Mucosa of rectum (tissue), 2 donors: ENCODE measurements around the gene SMAP1.

Experiments
- H3K27ac ChIP-seq, 2 donors: one replicate each; pipeline ENCODE4 v1.7.0; 2013; ENCODE audit warnings: inconsistent platforms in 2 of 2, low read depth in 2 of 2, low read length in 2 of 2
- H3K27me3 ChIP-seq, 2 donors: one replicate each; pipeline ENCODE4 v1.7.0; 2013; ENCODE audit warnings: low read length in 2 of 2; ENCODE audit not compliant: control insufficient read depth in 2 of 2, insufficient read depth in 2 of 2
- H3K36me3 ChIP-seq, 2 donors: one replicate each; pipeline ENCODE4 v1.7.0; 2013; ENCODE audit warnings: low read length in 2 of 2; ENCODE audit not compliant: control insufficient read depth in 2 of 2, insufficient read depth in 2 of 2
- H3K4me1 ChIP-seq, 2 donors: one replicate each; pipeline ENCODE4 v1.7.0; 2013; ENCODE audit warnings: low read length in 2 of 2, mild to moderate bottlenecking in 1 of 2; ENCODE audit not compliant: control insufficient read depth in 2 of 2, insufficient read depth in 2 of 2
- H3K4me3 ChIP-seq, 2 donors: one replicate each; pipeline ENCODE4 v1.7.0; 2013; ENCODE audit warnings: low read length in 2 of 2
- H3K9ac ChIP-seq, 2 donors: one replicate each; pipeline ENCODE4 v1.7.0; 2013; ENCODE audit warnings: low read length in 2 of 2, low read depth in 1 of 2, mild to moderate bottlenecking in 1 of 2
- H3K9me3 ChIP-seq, 2 donors: one replicate each; pipeline ENCODE4 v1.7.0; 2013; ENCODE audit warnings: low read length in 2 of 2; ENCODE audit not compliant: control insufficient read depth in 2 of 2
- donor health status: healthy.
- donor health status: Normal muscosa, but diverticular disease.

The SMAP1 gene

DNA sequence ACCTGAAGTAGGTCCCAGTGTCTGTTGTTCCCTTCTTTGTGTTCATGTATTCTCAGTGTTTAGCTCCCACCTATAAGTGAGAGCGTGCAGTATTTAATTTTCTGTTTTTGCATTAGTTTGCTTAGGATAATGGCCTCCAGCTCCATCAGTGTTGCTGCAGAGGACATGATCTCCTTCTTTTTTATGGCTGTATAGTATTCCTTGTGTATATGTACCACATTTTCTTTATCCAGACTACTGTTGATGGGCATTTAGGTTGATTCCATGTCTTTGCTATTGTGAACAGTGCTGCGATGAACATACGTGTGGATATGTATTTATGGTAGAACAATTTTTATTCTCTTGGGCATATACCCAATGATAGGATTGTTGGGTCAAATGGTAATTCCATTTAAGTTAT is 163.7 kb downstream of the SMAP1 start:
- H3K4me1 ChIP-seq = no peaks in the 10 kb centered on the region
- no peak overlapping the region for H3K27ac ChIP-seq
- no peak overlapping the region for H3K9ac ChIP-seq
- no peak overlapping the region for H3K4me3 ChIP-seq
- no peaks in the 10 kb centered on the region for H3K27me3 ChIP-seq
- H3K9me3 ChIP-seq = no peaks in the 10 kb centered on the region
- no peaks in the 10 kb centered on the region for H3K36me3 ChIP-seq

DNA sequence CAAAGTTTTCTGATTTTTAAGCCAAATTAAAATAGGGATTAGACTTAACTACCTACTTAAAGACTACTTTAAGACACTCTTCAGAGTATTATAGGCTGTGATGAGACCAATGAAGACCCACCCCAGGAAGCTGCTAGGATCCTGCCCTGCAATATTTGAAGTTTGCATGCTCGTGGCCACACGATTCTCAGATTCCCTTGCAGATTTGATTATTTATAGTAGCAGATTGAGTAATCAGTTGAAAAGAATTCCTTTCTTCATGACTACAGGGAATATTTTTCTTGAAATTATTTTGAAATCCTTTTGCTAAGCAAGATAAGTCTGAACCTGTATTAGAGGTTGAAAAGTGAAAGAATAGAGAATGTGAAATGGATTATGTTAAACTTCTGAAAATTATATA is 166.8 kb downstream of the SMAP1 start:
- H3K9ac ChIP-seq = no peak overlapping the region
- no peaks in the 10 kb centered on the region for H3K27me3 ChIP-seq
- no peak overlapping the region for H3K27ac ChIP-seq
- no peaks in the 10 kb centered on the region for H3K9me3 ChIP-seq
- no peaks in the 10 kb centered on the region for H3K4me1 ChIP-seq
- no peaks in the 10 kb centered on the region for H3K36me3 ChIP-seq
- H3K4me3 ChIP-seq = no peak overlapping the region

GRCh38 chr6:70838907-70839285 is 171.2 kb downstream of the SMAP1 start:
- Histone ChIP-seq H3K27ac (no peak overlapping the region), H3K4me1 (no peaks in the 10 kb centered on the region)

GRCh38 chr6:70839286-70840266 is 171.9 kb downstream of the SMAP1 start:
- no peaks in the 10 kb centered on the region for H3K36me3 ChIP-seq
- no peak overlapping the region for H3K4me3 ChIP-seq
- H3K27ac ChIP-seq = no peak overlapping the region
- no peaks in the 10 kb centered on the region for H3K27me3 ChIP-seq
- H3K9ac ChIP-seq = no peak overlapping the region
- H3K9me3 ChIP-seq = no peaks in the 10 kb centered on the region
- no peaks in the 10 kb centered on the region for H3K4me1 ChIP-seq

More at GRCh38 chr6:70838907-70839285, 171.2 kb downstream of the SMAP1 start:
- no peak overlapping the region for H3K9ac ChIP-seq
- no peaks in the 10 kb centered on the region for H3K27me3 ChIP-seq
- H3K36me3 ChIP-seq = no peaks in the 10 kb centered on the region
- no peaks in the 10 kb centered on the region for H3K9me3 ChIP-seq
- H3K4me3 ChIP-seq = no peak overlapping the region

DNA sequence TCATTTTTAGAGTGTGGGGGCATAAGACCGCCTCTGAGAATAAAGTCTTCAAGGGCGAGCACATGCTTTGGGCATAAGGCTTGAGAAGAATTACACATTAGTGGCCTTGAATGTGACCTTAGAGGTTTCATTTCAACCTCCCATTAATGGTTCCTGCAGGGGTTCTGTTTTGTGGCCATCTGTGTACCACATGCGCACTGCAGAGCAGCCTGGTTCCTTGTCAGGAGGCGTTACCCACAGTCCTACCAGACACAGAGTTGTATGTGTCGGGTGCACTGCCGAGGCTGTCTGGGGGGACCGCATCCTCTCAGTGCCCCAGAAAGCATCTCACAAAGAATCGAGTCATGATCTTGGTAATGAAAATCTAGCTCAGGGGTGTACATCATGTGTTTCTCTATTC is 173.4 kb downstream of the SMAP1 start:
- no peak overlapping the region for H3K27ac ChIP-seq
- H3K36me3 ChIP-seq = no peaks in the 10 kb centered on the region
- no peaks in the 10 kb centered on the region for H3K27me3 ChIP-seq

GRCh38 chr6:70842541-70842940 is 174.9 kb downstream of the SMAP1 start:
- Histone ChIP-seq H3K9ac (no peak overlapping the region), H3K9me3 (no peaks in the 10 kb centered on the region), H3K4me1 (no peaks in the 10 kb centered on the region), H3K36me3 (peaks cover 3% of the 10 kb centered on the region in 2 donors), H3K27me3 (no peaks in the 10 kb centered on the region), H3K27ac (no peak overlapping the region), H3K4me3 (no peak overlapping the region)

More for the DNA sequence above, 173.4 kb downstream of the SMAP1 start:
- Histone ChIP-seq H3K9ac (no peak overlapping the region), H3K4me1 (no peaks in the 10 kb centered on the region), H3K4me3 (no peak overlapping the region), H3K9me3 (no peaks in the 10 kb centered on the region)

DNA sequence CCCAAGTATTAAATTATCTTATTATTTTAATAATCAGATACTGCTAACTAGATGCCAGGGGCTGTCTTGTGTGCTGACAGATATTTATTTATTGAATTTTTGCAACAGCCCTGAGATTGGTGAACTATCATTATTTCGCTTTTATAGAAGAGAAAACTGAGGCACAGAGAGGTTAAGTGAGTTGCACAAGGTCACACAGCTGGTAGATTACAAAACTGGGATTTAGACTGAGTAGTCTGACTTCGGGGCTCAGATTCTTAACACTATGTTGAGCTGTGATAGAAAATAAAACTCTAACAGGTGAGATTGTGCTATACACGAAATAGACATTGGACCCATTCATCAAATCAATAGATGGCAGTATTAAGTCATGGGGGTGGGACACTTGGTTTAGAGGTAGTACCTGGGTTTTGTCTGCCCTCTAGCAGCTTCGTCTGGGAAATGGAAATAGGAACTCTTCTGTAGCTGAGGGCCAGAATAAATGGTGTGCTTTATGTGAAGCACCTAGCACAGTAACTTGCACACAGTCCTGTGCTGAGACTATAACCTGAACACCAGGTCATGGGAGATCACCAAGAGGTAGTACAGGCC is 175.7 kb downstream of the SMAP1 start:
- Histone ChIP-seq H3K9ac (no peak overlapping the region), H3K27ac (no peak overlapping the region), H3K4me1 (no peaks in the 10 kb centered on the region), H3K36me3 (peaks cover 3% of the 10 kb centered on the region in 2 donors), H3K27me3 (no peaks in the 10 kb centered on the region), H3K4me3 (no peak overlapping the region), H3K9me3 (no peaks in the 10 kb centered on the region)

DNA sequence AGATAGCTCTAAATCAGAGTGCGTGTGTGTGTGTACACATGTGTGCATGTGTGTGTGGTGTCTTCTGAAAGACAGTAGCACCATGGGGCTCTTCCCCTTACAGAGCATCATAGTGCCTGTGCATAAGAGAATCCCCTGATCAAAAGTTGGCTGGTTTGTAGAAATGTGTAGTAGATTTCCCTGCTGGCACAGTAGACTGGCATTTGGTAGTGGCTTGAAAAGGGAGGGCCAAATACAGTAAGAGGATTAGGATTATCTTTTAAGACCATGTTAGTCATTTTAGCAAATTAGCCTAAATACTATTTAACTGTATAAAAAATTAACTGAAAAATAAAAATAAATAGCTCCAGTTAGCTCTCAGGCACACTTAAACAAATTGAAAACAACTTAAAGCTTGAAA is 176.6 kb downstream of the SMAP1 start:
- H3K27ac ChIP-seq = no peak overlapping the region
- H3K27me3 ChIP-seq = no peaks in the 10 kb centered on the region
- no peak overlapping the region for H3K4me3 ChIP-seq
- no peaks in the 10 kb centered on the region for H3K9me3 ChIP-seq
- H3K9ac ChIP-seq = no peak overlapping the region
- H3K36me3 ChIP-seq = peaks cover 3% of the 10 kb centered on the region in 2 donors
- no peaks in the 10 kb centered on the region for H3K4me1 ChIP-seq

- Histone ChIP-seq H3K36me3 (peaks cover 3% of the 10 kb centered on the region in 2 donors), H3K27me3 (no peaks in the 10 kb centered on the region), H3K4me3 (no peak overlapping the region), H3K9ac (no peak overlapping the region), H3K9me3 (no peaks in the 10 kb centered on the region), H3K4me1 (no peaks in the 10 kb centered on the region), H3K27ac (no peak overlapping the region)
Measured at GRCh38 chr6:70846207-70846835, 178.6 kb downstream of the SMAP1 start.
